ENCODE measurements around the gene NRXN3. TPM values are rescaled to one million over a fixed set of nuclear protein-coding genes. Genes with fewer than 3 reads are reported as not detected.

The NRXN3 gene
- total RNA-seq, 1 experiment from 2014 or later = not detected

DNA sequence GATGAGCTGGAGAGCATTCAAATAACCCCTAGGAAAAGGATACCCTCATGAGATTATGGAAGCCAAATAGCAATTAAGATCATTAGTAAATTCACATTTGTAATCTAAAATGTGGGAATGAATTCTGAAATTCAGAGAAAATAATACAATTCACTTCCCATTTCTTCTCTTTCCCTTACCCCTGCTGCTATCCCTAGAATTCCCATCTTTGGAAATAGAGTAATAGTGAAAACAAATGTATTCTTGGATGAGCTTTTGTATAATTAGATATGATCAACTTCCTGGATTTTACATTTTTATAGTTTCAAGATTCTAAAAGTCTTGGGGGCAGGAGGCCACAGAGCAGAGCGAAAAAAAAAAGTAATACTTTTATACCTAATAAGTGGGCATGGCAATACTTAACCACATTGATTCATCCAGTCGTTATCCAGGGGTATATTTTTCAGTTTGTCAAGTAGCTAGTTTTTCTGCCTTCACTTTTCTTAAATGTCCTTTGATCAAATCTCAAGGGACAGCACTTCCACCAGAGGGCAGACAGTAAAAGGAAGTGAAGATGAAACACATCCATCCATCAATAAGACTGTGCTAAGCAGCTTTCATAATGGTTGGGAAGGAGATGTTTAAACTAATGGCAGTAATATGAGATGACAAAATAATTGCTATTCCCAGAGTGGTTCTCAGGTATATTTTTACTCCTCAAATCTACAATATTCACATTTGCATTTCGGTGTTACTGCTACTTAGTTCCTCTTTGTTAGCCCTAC lies 1639.9 kb downstream of the NRXN3 start:
- Histone ChIP-seq H2AFZ (ENCODE audit: low read depth, low read length, poor library complexity, severe bottlenecking) (no peak overlapping the region), H3K9ac (ENCODE audit: low read length) (no peak overlapping the region), H3K4me2 (ENCODE audit: low read length) (no peak overlapping the region), H3K4me3 (replicated peaks in 1 of 2; ENCODE audit: low read depth in 1 of 2, low read length in 2 of 2) (no peak overlapping the region), H3K27ac (ENCODE audit: low read depth, low read length) (no peak overlapping the region), H3K9me2 (ENCODE audit: insufficient read depth) (no peaks in the 10 kb centered on the region), H3K4me1 (ENCODE audit: control insufficient read depth in 1 of 2, insufficient read depth in 2 of 2, low read length in 2 of 2) (no peaks in the 10 kb centered on the region), H3K79me2 (ENCODE audit: insufficient read depth, low read length) (no peaks in the 10 kb centered on the region), H4K20me1 (ENCODE audit: insufficient read depth) (no peaks in the 10 kb centered on the region), H3K36me3 (ENCODE audit: control insufficient read depth in 1 of 2, insufficient read depth in 2 of 2, low read length in 2 of 2) (no peaks in the 10 kb centered on the region), H3K9me3 (ENCODE audit: control insufficient read depth in 1 of 2, insufficient read depth in 1 of 2, low read depth in 1 of 2, low read length in 2 of 2) (peaks cover 5 to 16% of the 10 kb centered on the region in 2 experiments; a peak in 2 of 4 replicates), H3K27me3 (ENCODE audit: insufficient read depth, low read length) (no peaks in the 10 kb centered on the region)
- no peak for DNase-seq (ENCODE audit: low read depth, low spot score)
- RAD21 ChIA-PET (ENCODE audit: low non-redundant PET in 1 of 2, low total read pairs in 2 of 2, uncharacterized antibody in 2 of 2, unreplicated experiment in 2 of 2) = no interaction called here
- TF ChIP-seq ZFX (IDR thresholded peaks at IDR 0.05) (no peak), YY1 (IDR thresholded peaks at IDR 0.05; ENCODE audit: extremely low read depth, insufficient replicate concordance, low read depth, low read length) (no peak), JUND (IDR thresholded peaks at IDR 0.05) (no peak), RAD21 (IDR thresholded peaks at IDR 0.05; ENCODE audit: low read depth) (no peak), ZNF274 (IDR thresholded peaks at IDR 0.05; ENCODE audit: low read depth, low read length) (no peak), SIN3A (IDR thresholded peaks at IDR 0.05; ENCODE audit: low read depth) (no peak), TCF7L2 (IDR thresholded peaks at IDR 0.05; ENCODE audit: borderline replicate concordance, extremely low read depth, insufficient read depth, insufficient read length) (no peak), CEBPB (IDR thresholded peaks at IDR 0.05; ENCODE audit: low read depth) (no peak), FOSL1 (IDR thresholded peaks at IDR 0.05; ENCODE audit: low read depth) (no peak), SP1 (IDR thresholded peaks at IDR 0.05; ENCODE audit: low read depth) (no peak), ELF1 (IDR thresholded peaks at IDR 0.05; ENCODE audit: borderline replicate concordance, low read depth) (no peak), POLR2AphosphoS5 (IDR thresholded peaks at IDR 0.05; ENCODE audit: low read depth, low read length) (no peak), CTCF (IDR thresholded peaks at IDR 0.05 in 2 of 3, conservative IDR thresholded peaks at IDR 0.05 in 1 of 3; ENCODE audit: borderline replicate concordance in 1 of 3, insufficient read depth in 1 of 3, low read depth in 2 of 3, low read length in 2 of 3) (no peak), EGR1 (IDR thresholded peaks at IDR 0.05; ENCODE audit: low read depth) (no peak), MAX (IDR thresholded peaks at IDR 0.05) (no peak)
- TF ChIP-seq, protein P1, sequence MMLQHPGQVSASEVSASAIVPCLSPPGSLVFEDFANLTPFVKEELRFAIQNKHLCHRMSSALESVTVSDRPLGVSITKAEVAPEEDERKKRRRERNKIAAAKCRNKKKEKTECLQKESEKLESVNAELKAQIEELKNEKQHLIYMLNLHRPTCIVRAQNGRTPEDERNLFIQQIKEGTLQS (IDR thresholded peaks at IDR 0.05) = no peak
- TF ChIP-seq, protein P2, sequence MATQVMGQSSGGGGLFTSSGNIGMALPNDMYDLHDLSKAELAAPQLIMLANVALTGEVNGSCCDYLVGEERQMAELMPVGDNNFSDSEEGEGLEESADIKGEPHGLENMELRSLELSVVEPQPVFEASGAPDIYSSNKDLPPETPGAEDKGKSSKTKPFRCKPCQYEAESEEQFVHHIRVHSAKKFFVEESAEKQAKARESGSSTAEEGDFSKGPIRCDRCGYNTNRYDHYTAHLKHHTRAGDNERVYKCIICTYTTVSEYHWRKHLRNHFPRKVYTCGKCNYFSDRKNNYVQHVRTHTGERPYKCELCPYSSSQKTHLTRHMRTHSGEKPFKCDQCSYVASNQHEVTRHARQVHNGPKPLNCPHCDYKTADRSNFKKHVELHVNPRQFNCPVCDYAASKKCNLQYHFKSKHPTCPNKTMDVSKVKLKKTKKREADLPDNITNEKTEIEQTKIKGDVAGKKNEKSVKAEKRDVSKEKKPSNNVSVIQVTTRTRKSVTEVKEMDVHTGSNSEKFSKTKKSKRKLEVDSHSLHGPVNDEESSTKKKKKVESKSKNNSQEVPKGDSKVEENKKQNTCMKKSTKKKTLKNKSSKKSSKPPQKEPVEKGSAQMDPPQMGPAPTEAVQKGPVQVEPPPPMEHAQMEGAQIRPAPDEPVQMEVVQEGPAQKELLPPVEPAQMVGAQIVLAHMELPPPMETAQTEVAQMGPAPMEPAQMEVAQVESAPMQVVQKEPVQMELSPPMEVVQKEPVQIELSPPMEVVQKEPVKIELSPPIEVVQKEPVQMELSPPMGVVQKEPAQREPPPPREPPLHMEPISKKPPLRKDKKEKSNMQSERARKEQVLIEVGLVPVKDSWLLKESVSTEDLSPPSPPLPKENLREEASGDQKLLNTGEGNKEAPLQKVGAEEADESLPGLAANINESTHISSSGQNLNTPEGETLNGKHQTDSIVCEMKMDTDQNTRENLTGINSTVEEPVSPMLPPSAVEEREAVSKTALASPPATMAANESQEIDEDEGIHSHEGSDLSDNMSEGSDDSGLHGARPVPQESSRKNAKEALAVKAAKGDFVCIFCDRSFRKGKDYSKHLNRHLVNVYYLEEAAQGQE (IDR thresholded peaks at IDR 0.05; ENCODE audit: low read depth) = no peak
- CTCF ChIA-PET = no interaction called here
- POLR2A ChIA-PET = no interaction called here
- BruUV-seq (replicated peaks) = no TSS peak
- intact Hi-C loops (cut with micrococcal nuclease) = no loop called here
- no peak for ATAC-seq

Data from HCT116 (cell line).